Common myeloid progenitor, CD34-positive (primary cell): Measurements from ENCODE around the gene SFXN2.

Experiments
- CTCF ChIA-PET: fragments of 350-600 bp; sonication (Branson Sonifier 250); formaldehyde crosslinking; loops from one replicate; lab custom pipeline; 2021; ENCODE audit warnings: antibody characterized with exemption; lab: Charles Lee
- POLR2A ChIA-PET: fragments of 350-600 bp; sonication (Branson Sonifier 250); formaldehyde crosslinking; loops from one replicate; lab custom pipeline; 2021; ENCODE audit warnings: antibody characterized with exemption; lab: Charles Lee
- DNase-seq, 3 donors: peaks; one replicate each; pipeline versions ENCODE4 v3.0.0 to v3.0.0-alpha.2; 2013
- H3K27ac ChIP-seq, 2 experiments: 1 replicate in 1 of 2; 2 replicates in 1 of 2; pipeline ENCODE4 v1.7.0; 2013; ENCODE audit warnings: inconsistent platforms in 2 of 2, low read length in 2 of 2, mild to moderate bottlenecking in 2 of 2, low read depth in 1 of 2, moderate library complexity in 1 of 2; ENCODE audit not compliant: severe bottlenecking in 2 of 2, insufficient read depth in 1 of 2, poor library complexity in 1 of 2
- H3K27me3 ChIP-seq, 5 experiments: replicated peaks in 2 of 5; 1 replicate in 3 of 5; 2 replicates in 2 of 5; pipeline versions ENCODE4 v1.6.1 to v1.7.0; 2013; ENCODE audit warnings: low read length in 4 of 5, mild to moderate bottlenecking in 2 of 5, moderate library complexity in 2 of 5, inconsistent platforms in 1 of 5; ENCODE audit not compliant: insufficient read depth in 5 of 5, control insufficient read depth in 4 of 5
- H3K36me3 ChIP-seq, 4 experiments: 1 replicate in 2 of 4; 2 replicates in 2 of 4; pipeline versions ENCODE4 v1.6.1 to v1.7.0; 2013; ENCODE audit warnings: low read length in 3 of 4, control low read depth in 1 of 4, mild to moderate bottlenecking in 1 of 4; ENCODE audit not compliant: control insufficient read depth in 4 of 4, insufficient read depth in 4 of 4
- H3K4me1 ChIP-seq, 4 experiments: 1 replicate in 3 of 4; 2 replicates in 1 of 4; pipeline versions ENCODE4 v1.6.1 to v1.7.1; 2013; ENCODE audit warnings: low read length in 3 of 4, mild to moderate bottlenecking in 3 of 4, control low read depth in 1 of 4, inconsistent platforms in 1 of 4, moderate library complexity in 1 of 4; ENCODE audit not compliant: control insufficient read depth in 4 of 4, insufficient read depth in 4 of 4; ENCODE audit errors: control extremely low read depth in 1 of 4
- H3K4me3 ChIP-seq, 7 experiments: 1 replicate in 4 of 7; 2 replicates in 3 of 7; pipeline versions ENCODE4 v1.5.1 to v1.7.0; 2013; ENCODE audit warnings: mild to moderate bottlenecking in 7 of 7, low read length in 6 of 7, moderate library complexity in 6 of 7, inconsistent platforms in 2 of 7, low read depth in 2 of 7, control low read depth in 1 of 7; ENCODE audit not compliant: insufficient read depth in 4 of 7, control insufficient read depth in 1 of 7; ENCODE audit errors: extremely low read depth in 1 of 7
- H3K9me3 ChIP-seq, 5 experiments: 1 replicate in 4 of 5; 2 replicates in 1 of 5; pipeline versions ENCODE4 v1.6.1 to v1.7.1; 2013; ENCODE audit warnings: low read length in 4 of 5, mild to moderate bottlenecking in 2 of 5, inconsistent platforms in 1 of 5, low read depth in 1 of 5, moderate library complexity in 1 of 5; ENCODE audit not compliant: control insufficient read depth in 4 of 5, insufficient read depth in 2 of 5; ENCODE audit errors: control extremely low read depth in 1 of 5
- WGBS: methylation state at CpG from one replicate; pipeline ENCODE4 v1.1.5; 2013; ENCODE audit not compliant: insufficient coverage; 5-methylcytosine and 5-hydroxymethylcytosine counted together

Gene SFXN2

GRCh38 chr10:102718220-102718619 is 3.8 kb downstream of the SFXN2 start:
- Histone ChIP-seq H3K4me1 (peaks cover 4 to 37% (median 27%) of the 10 kb centered on the region in 4 experiments), H3K27me3 (no peaks in the 10 kb centered on the region), H3K9me3 (no peaks in the 10 kb centered on the region), H3K27ac (peak overlapping the region in 1 of 2 experiments; percentile 32), H3K4me3 (peak overlapping the region in 1 of 7 experiments; percentile 28), H3K36me3 (peaks cover 0 to 16% (median 3%) of the 10 kb centered on the region in 4 experiments)
- CTCF ChIA-PET: interaction anchor here (0.9 kb wide), 1 partner anchor 9 kb away, joined by 3 read pairs; no protein-coding TSS in a partner anchor
- POLR2A ChIA-PET: no interaction called here
- DNase-seq: peak in 2 of 3 donors; percentile 47 to 60
- 46% methylated on average over 2 of the region's 3 CpGs for WGBS

GRCh38 chr10:102720337-102720736 is 5.9 kb downstream of the SFXN2 start:
- no peaks in the 10 kb centered on the region for H3K27me3 ChIP-seq
- peaks cover 0 to 21% (median 7%) of the 10 kb centered on the region in 4 experiments for H3K36me3 ChIP-seq
- peaks cover 1 to 26% (median 15%) of the 10 kb centered on the region in 4 experiments for H3K4me1 ChIP-seq
- ChIA-PET CTCF (interaction anchor here (0.6 to 2.0 kb wide), 12 partner anchors 9 to 454 kb away, joined by 3 to 6 read pairs (median 4); no protein-coding TSS in a partner anchor), POLR2A (no interaction called here)
- no peaks in the 10 kb centered on the region for H3K9me3 ChIP-seq
- no peak overlapping the region for H3K27ac ChIP-seq
- no peak overlapping the region for H3K4me3 ChIP-seq
- 83% methylated on average over 2 of the region's 3 CpGs for WGBS
- DNase-seq: no peak

- WGBS: 100% methylated on average over 4 of the region's 6 CpGs
- ChIA-PET POLR2A (interaction anchor here (0.6 kb wide), 1 partner anchor 763 kb away, joined by 3 read pairs; no protein-coding TSS in a partner anchor), CTCF (interaction anchor here (0.6 to 2.0 kb wide), 9 partner anchors 10 to 454 kb away, joined by 3 to 6 read pairs (median 3); no protein-coding TSS in a partner anchor)
Observed at GRCh38 chr10:102720775-102721301, 6.4 kb downstream of the SFXN2 start.

GRCh38 chr10:102721954-102722353 is 7.5 kb downstream of the SFXN2 start:
- CTCF ChIA-PET: interaction anchor here (1.2 to 2.0 kb wide), 4 partner anchors 9 to 22 kb away, joined by 3 to 6 read pairs (median 3); no protein-coding TSS in a partner anchor
- peaks cover 7 to 30% (median 10%) of the 10 kb centered on the region in 4 experiments for H3K36me3 ChIP-seq
- POLR2A ChIA-PET: no interaction called here

More at GRCh38 chr10:102720775-102721301, 6.4 kb downstream of the SFXN2 start:
- DNase-seq: no peak
- H3K9me3 ChIP-seq: no peaks in the 10 kb centered on the region
- H3K27ac ChIP-seq: no peak overlapping the region
- H3K36me3 ChIP-seq: peaks cover 0 to 21% (median 7%) of the 10 kb centered on the region in 4 experiments
- H3K4me3 ChIP-seq: no peak overlapping the region
- H3K4me1 ChIP-seq: peaks cover 0 to 22% (median 12%) of the 10 kb centered on the region in 4 experiments
- H3K27me3 ChIP-seq: no peaks in the 10 kb centered on the region

GRCh38 chr10:102723989-102724388 is 9.6 kb downstream of the SFXN2 start:
- CTCF ChIA-PET: interaction anchor here (0.6 to 1.7 kb wide), 2 partner anchors 15 to 65 kb away, joined by 3 read pairs; no protein-coding TSS in a partner anchor
- WGBS: 100% methylated on average over 2 of the region's 4 CpGs
- Histone ChIP-seq H3K27ac (no peak overlapping the region), H3K36me3 (peaks cover 7 to 36% (median 15%) of the 10 kb centered on the region in 4 experiments), H3K27me3 (no peaks in the 10 kb centered on the region), H3K4me3 (no peak overlapping the region), H3K9me3 (no peaks in the 10 kb centered on the region), H3K4me1 (peaks cover 0 to 12% (median 8%) of the 10 kb centered on the region in 4 experiments)
- no peak for DNase-seq
- POLR2A ChIA-PET: no interaction called here

More at GRCh38 chr10:102721954-102722353, 7.5 kb downstream of the SFXN2 start:
- 90% methylated on average over 4 of the region's 4 CpGs for WGBS
- DNase-seq: no peak
- Histone ChIP-seq H3K9me3 (no peaks in the 10 kb centered on the region), H3K27me3 (no peaks in the 10 kb centered on the region), H3K27ac (no peak overlapping the region), H3K4me1 (peaks cover 0 to 17% (median 11%) of the 10 kb centered on the region in 4 experiments), H3K4me3 (no peak overlapping the region)

GRCh38 chr10:102726274-102726673 is 11.8 kb downstream of the SFXN2 start:
- Histone ChIP-seq H3K36me3 (peaks cover 10 to 42% (median 19%) of the 10 kb centered on the region in 4 experiments), H3K27ac (no peak overlapping the region), H3K4me3 (no peak overlapping the region), H3K4me1 (peaks cover 0 to 17% (median 13%) of the 10 kb centered on the region in 4 experiments), H3K27me3 (no peaks in the 10 kb centered on the region), H3K9me3 (no peaks in the 10 kb centered on the region)
- ChIA-PET POLR2A (no interaction called here), CTCF (interaction anchor here (0.8 to 4.6 kb wide), 7 partner anchors 8 to 175 kb away, joined by 3 to 34 read pairs (median 7); partner anchors contain the start of genes ARL3 and SFXN2)
- WGBS: 85% methylated on average over 2 of the region's 3 CpGs
- no peak for DNase-seq
